ENCODE data around the gene CCDC149.

DNA sequence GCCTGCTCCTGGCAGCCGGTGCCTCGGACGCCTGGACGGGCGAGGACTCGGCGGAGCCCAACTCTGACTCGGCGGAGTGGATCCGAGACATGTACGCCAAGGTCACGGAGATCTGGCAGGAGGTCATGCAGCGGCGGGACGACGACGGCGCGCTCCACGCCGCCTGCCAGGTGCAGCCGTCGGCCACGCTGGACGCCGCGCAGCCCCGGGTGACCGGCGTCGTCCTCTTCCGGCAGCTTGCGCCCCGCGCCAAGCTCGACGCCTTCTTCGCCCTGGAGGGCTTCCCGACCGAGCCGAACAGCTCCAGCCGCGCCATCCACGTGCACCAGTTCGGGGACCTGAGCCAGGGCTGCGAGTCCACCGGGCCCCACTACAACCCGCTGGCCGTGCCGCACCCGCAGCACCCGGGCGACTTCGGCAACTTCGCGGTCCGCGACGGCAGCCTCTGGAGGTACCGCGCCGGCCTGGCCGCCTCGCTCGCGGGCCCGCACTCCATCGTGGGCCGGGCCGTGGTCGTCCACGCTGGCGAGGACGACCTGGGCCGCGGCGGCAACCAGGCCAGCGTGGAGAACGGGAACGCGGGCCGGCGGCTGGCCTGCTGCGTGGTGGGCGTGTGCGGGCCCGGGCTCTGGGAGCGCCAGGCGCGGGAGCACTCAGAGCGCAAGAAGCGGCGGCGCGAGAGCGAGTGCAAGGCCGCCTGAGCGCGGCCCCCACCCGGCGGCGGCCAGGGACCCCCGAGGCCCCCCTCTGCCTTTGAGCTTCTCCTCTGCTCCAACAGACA, 113.1 kb downstream of the CCDC149 start:
- no peak for TF ChIP-seq TAF1 (IDR thresholded peaks at IDR 0.05; ENCODE audit: low read depth, low read length)
- TF ChIP-seq POLR2A (IDR thresholded peaks at IDR 0.05; ENCODE audit: low read depth, low read length), result no peak
- no peak for TF ChIP-seq POLR2AphosphoS5 (IDR thresholded peaks at IDR 0.05; ENCODE audit: low read depth, low read length)

Data from GM12891 (cell line).